H1 (cell line): ENCODE measurements around the gene SOHLH2. TPM values are rescaled to one million over a fixed set of nuclear protein-coding genes. Genes with fewer than 3 reads are reported as not detected.

Experiments
- BACH1 ChIP-seq: IDR thresholded peaks from 2 replicates; pipeline ENCODE4 v1.6.1; 2012; ENCODE audit warnings: low read length, improper control_type of control experiment
- E2F6 ChIP-seq: IDR thresholded peaks from 2 replicates; pipeline ENCODE4 v1.6.1; 2012; ENCODE audit warnings: inconsistent platforms
- FOSL1 ChIP-seq: IDR thresholded peaks from 2 replicates; pipeline ENCODE4 v1.6.1; 2011; ENCODE audit warnings: mild to moderate bottlenecking, low read depth, low read length, moderate library complexity; ENCODE audit not compliant: insufficient read depth
- GABPA ChIP-seq: IDR thresholded peaks from 2 replicates; pipeline ENCODE4 v1.6.1; 2011; ENCODE audit warnings: mild to moderate bottlenecking, low read length, moderate library complexity, borderline replicate concordance; ENCODE audit not compliant: insufficient read depth
- NRF1 ChIP-seq: IDR thresholded peaks from 2 replicates; pipeline ENCODE4 v1.6.1; 2011; ENCODE audit warnings: mild to moderate bottlenecking, low read depth, low read length, improper control_type of control experiment
- polyA plus RNA-seq, 7 experiments: library from polyadenylated mRNA; depleted of rRNA in 3 of 7; stranded (reverse) in 5 of 7; unstranded in 2 of 7; fragments of >200 nt in 5 of 7; fragments of 200-250 nt in 2 of 7; gene quantifications; 1 replicate in 5 of 7; 2 replicates in 1 of 7; 4 replicates in 1 of 7; pipeline versions ENCODE4 v1.2.1 to v1.2.3, GENCODE V29; 2011 to 2013; ENCODE audit warnings: missing spikeins in 2 of 7, mixed read lengths in 2 of 7
- total RNA-seq: library from RNA; stranded (reverse); fragmentation: NEBNext Ultra II Directional; extraction: Animal tissue kit (Norgen Biotek cat#: 25700); gene quantifications from 2 replicates; pipeline ENCODE4 v1.2.1, GENCODE V29; 2021
- TF ChIP-seq, protein P1 (sequence below): fragments of 300-600 bp; sonication (generic); IDR thresholded peaks from 2 replicates; pipeline ENCODE4 v1.7.1; 2012; ENCODE audit warnings: low read length, moderate library complexity, mild to moderate bottlenecking, inconsistent platforms; ENCODE audit not compliant: insufficient replicate concordance

The SOHLH2 gene
- total and polyA plus RNA-seq, 2 of the 8 experiments (the other 6 are each of a cell fraction or from before 2014, with no cell fraction given) = 6.8 to 10.3 TPM

DNA sequence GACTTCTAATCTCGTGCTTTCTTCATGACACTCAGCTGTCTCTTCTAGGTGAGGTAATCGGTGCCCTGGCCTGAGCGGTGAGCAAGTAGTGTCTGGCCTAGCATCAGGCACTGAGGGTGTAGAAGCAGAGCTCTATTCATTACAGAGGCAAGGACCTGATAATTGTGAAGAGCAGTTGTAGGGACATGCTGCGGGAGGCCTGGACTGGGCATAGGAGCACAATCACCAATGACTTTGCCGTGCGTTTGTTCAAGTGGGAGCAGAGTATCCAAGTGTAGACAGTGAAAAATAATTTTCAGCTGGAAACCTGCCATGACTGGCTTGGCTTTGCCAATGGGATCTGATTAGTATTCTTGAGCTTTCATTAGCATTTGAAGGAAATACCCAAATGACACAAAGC lies 51.1 kb downstream of the SOHLH2 start (continued):
- TF ChIP-seq, protein P1, sequence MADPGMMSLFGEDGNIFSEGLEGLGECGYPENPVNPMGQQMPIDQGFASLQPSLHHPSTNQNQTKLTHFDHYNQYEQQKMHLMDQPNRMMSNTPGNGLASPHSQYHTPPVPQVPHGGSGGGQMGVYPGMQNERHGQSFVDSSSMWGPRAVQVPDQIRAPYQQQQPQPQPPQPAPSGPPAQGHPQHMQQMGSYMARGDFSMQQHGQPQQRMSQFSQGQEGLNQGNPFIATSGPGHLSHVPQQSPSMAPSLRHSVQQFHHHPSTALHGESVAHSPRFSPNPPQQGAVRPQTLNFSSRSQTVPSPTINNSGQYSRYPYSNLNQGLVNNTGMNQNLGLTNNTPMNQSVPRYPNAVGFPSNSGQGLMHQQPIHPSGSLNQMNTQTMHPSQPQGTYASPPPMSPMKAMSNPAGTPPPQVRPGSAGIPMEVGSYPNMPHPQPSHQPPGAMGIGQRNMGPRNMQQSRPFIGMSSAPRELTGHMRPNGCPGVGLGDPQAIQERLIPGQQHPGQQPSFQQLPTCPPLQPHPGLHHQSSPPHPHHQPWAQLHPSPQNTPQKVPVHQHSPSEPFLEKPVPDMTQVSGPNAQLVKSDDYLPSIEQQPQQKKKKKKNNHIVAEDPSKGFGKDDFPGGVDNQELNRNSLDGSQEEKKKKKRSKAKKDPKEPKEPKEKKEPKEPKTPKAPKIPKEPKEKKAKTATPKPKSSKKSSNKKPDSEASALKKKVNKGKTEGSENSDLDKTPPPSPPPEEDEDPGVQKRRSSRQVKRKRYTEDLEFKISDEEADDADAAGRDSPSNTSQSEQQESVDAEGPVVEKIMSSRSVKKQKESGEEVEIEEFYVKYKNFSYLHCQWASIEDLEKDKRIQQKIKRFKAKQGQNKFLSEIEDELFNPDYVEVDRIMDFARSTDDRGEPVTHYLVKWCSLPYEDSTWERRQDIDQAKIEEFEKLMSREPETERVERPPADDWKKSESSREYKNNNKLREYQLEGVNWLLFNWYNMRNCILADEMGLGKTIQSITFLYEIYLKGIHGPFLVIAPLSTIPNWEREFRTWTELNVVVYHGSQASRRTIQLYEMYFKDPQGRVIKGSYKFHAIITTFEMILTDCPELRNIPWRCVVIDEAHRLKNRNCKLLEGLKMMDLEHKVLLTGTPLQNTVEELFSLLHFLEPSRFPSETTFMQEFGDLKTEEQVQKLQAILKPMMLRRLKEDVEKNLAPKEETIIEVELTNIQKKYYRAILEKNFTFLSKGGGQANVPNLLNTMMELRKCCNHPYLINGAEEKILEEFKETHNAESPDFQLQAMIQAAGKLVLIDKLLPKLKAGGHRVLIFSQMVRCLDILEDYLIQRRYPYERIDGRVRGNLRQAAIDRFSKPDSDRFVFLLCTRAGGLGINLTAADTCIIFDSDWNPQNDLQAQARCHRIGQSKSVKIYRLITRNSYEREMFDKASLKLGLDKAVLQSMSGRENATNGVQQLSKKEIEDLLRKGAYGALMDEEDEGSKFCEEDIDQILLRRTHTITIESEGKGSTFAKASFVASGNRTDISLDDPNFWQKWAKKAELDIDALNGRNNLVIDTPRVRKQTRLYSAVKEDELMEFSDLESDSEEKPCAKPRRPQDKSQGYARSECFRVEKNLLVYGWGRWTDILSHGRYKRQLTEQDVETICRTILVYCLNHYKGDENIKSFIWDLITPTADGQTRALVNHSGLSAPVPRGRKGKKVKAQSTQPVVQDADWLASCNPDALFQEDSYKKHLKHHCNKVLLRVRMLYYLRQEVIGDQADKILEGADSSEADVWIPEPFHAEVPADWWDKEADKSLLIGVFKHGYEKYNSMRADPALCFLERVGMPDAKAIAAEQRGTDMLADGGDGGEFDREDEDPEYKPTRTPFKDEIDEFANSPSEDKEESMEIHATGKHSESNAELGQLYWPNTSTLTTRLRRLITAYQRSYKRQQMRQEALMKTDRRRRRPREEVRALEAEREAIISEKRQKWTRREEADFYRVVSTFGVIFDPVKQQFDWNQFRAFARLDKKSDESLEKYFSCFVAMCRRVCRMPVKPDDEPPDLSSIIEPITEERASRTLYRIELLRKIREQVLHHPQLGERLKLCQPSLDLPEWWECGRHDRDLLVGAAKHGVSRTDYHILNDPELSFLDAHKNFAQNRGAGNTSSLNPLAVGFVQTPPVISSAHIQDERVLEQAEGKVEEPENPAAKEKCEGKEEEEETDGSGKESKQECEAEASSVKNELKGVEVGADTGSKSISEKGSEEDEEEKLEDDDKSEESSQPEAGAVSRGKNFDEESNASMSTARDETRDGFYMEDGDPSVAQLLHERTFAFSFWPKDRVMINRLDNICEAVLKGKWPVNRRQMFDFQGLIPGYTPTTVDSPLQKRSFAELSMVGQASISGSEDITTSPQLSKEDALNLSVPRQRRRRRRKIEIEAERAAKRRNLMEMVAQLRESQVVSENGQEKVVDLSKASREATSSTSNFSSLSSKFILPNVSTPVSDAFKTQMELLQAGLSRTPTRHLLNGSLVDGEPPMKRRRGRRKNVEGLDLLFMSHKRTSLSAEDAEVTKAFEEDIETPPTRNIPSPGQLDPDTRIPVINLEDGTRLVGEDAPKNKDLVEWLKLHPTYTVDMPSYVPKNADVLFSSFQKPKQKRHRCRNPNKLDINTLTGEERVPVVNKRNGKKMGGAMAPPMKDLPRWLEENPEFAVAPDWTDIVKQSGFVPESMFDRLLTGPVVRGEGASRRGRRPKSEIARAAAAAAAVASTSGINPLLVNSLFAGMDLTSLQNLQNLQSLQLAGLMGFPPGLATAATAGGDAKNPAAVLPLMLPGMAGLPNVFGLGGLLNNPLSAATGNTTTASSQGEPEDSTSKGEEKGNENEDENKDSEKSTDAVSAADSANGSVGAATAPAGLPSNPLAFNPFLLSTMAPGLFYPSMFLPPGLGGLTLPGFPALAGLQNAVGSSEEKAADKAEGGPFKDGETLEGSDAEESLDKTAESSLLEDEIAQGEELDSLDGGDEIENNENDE = no peak
- no peak for TF ChIP-seq BACH1
- no peak for TF ChIP-seq NRF1
- TF ChIP-seq FOSL1 = no peak
- no peak for TF ChIP-seq E2F6
- no peak for TF ChIP-seq GABPA
- TF ChIP-seq, all 59 proteins: peak for 0
